ENCODE results near the gene KLK13. TPM values are rescaled to one million over a fixed set of nuclear protein-coding genes. Genes with fewer than 3 reads are reported as not detected.

Gene KLK13
- total and polyA plus RNA-seq, 2 of the 8 experiments (the other 6 are each of a cell fraction or from before 2014, with no cell fraction given): 4.2 to 4.5 TPM

DNA sequence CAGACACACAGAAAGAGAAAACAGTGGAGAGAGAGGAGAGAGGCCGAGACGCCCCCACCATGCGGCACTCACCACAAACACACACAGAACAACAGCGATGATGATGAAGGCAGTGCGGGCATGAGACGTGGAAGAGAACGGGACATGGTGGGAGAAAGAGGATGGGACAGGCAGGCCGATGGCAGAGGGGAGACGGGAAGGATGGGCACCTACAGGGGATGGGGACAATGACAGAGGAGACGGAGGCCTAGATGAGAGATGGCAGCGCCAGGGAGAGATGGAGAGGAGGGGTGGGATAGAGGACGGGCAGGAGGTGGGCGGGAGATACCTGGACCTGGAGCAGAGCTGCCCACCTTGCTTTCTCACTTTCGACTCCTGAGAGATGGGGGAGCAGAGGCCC, 18.9 kb upstream of the KLK13 start:
- H3K56ac ChIP-seq (replicated peaks; ENCODE audit: insufficient read length, low read depth, low read length): no peak overlapping the region
- no peak overlapping the region for H3K4me2 ChIP-seq (ENCODE audit: insufficient read depth in 1 of 2, low read depth in 2 of 2, low read length in 2 of 2)
- H4K20me1 ChIP-seq (replicated peaks in 1 of 2; ENCODE audit: control insufficient read depth in 1 of 2, insufficient read depth in 2 of 2, low read length in 2 of 2): no peaks in the 10 kb centered on the region
- DNase-seq (ENCODE audit: low read depth in 1 of 2, low spot score in 2 of 2) (no peak), FAIRE-seq (no peak)
- H4K5ac ChIP-seq (ENCODE audit: insufficient read length, low read depth, low read length): no peak overlapping the region
- H3K23me2 ChIP-seq (ENCODE audit: low read depth, low read length): no peaks in the 10 kb centered on the region
- no peaks in the 10 kb centered on the region for H3K79me2 ChIP-seq (ENCODE audit: control insufficient read depth in 1 of 2, insufficient read depth in 2 of 2, low read length in 2 of 2)
- no peak overlapping the region for H2BK15ac ChIP-seq (ENCODE audit: low read length)
- no peak overlapping the region for H3K4ac ChIP-seq (replicated peaks; ENCODE audit: insufficient read length, low read depth, low read length)
- no peak overlapping the region for H3K27ac ChIP-seq (ENCODE audit: low read depth, low read length)
- H3K27me3 ChIP-seq (replicated peaks in 1 of 4; ENCODE audit: control insufficient read depth in 3 of 4, extremely low read depth in 1 of 4, insufficient read depth in 3 of 4, low read length in 3 of 4): no peaks in the 10 kb centered on the region
- CTCF ChIA-PET (ENCODE audit: partially characterized antibody): interaction anchor here (4.6 kb wide), 1 partner anchor 12 kb away, joined by 21 read pairs; no protein-coding TSS in a partner anchor
- H4K91ac ChIP-seq (replicated peaks; ENCODE audit: insufficient read length, low read length): no peak overlapping the region
- TF ChIP-seq, protein P1, sequence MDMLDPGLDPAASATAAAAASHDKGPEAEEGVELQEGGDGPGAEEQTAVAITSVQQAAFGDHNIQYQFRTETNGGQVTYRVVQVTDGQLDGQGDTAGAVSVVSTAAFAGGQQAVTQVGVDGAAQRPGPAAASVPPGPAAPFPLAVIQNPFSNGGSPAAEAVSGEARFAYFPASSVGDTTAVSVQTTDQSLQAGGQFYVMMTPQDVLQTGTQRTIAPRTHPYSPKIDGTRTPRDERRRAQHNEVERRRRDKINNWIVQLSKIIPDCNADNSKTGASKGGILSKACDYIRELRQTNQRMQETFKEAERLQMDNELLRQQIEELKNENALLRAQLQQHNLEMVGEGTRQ (IDR thresholded peaks at IDR 0.05; ENCODE audit: low read length): no peak
- no peak for TF ChIP-seq CTBP2 (IDR thresholded peaks at IDR 0.05; ENCODE audit: borderline replicate concordance, insufficient read depth, insufficient read length, low read length)
- H3K23ac ChIP-seq (ENCODE audit: insufficient read length): no peak overlapping the region
- H2AK5ac ChIP-seq (ENCODE audit: low read depth, low read length): no peak overlapping the region
- WGBS, 2 experiments (ENCODE audit: extremely low coverage in 1 of 2, insufficient coverage in 1 of 2, insufficient read length in 1 of 2, insufficient replicate concordance in 2 of 2, low coverage in 1 of 2, low lambda C conversion rate in 2 of 2, missing lambda C conversion rate in 1 of 2): 78% methylated on average over 13 of the region's 14 CpGs; no CpG with 5 or more reads in 1 of the 2 experiments
- no peak overlapping the region for H3K14ac ChIP-seq (ENCODE audit: insufficient read length)
- H2BK120ac ChIP-seq (replicated peaks; ENCODE audit: low read depth, low read length): no peak overlapping the region
- no peak overlapping the region for H3K9ac ChIP-seq (replicated peaks in 1 of 4; ENCODE audit: extremely low read depth in 1 of 4, low read depth in 3 of 4, low read length in 3 of 4)
- POLR2A ChIA-PET (ENCODE audit: partially characterized antibody): no interaction called here
- no peak overlapping the region for H2BK20ac ChIP-seq (ENCODE audit: low read length)
- no peaks in the 10 kb centered on the region for H3K9me3 ChIP-seq (ENCODE audit: insufficient read depth in 2 of 2, low read depth in 1 of 2, low read length in 1 of 2)
- no peaks in the 10 kb centered on the region for H3K79me1 ChIP-seq (ENCODE audit: low read depth, low read length)
- H2BK5ac ChIP-seq (ENCODE audit: low read depth, low read length): no peak overlapping the region; the same call in 1 of the 2 replicates
- no peak overlapping the region for H3K18ac ChIP-seq (ENCODE audit: extremely low read depth, low read length)
- H2BK12ac ChIP-seq (ENCODE audit: low read depth, low read length): peak overlapping the region; percentile 92; the same call in 1 of the 2 replicates
- no peaks in the 10 kb centered on the region for H3K36me3 ChIP-seq (ENCODE audit: control insufficient read depth in 2 of 4, insufficient read depth in 4 of 4, low read length in 3 of 4)
- no peak overlapping the region for H2AFZ ChIP-seq (ENCODE audit: low read length)
- H3K4me3 ChIP-seq (ENCODE audit: extremely low read depth in 1 of 4, insufficient read depth in 2 of 4, low read depth in 3 of 4, low read length in 4 of 4): no peak overlapping the region
- peaks cover 0 to 4% (median 2%) of the 10 kb centered on the region in 4 experiments; a peak in 2 of 7 replicates for H3K4me1 ChIP-seq (replicated peaks in 1 of 4; ENCODE audit: control insufficient read depth in 3 of 4, insufficient read depth in 4 of 4, low read length in 3 of 4)
- no peak overlapping the region for H4K8ac ChIP-seq (ENCODE audit: extremely low read depth, insufficient read depth, low read length)
